Fibroblast of pulmonary artery (primary cell): ENCODE data around the gene SLC8A1.

Experiments
- DNase-seq: peaks from one replicate; pipeline ENCODE4 v3.0.0-alpha.2; 2010; ENCODE audit warnings: low read depth
- H3K4me3 ChIP-seq: replicated peaks from 2 replicates; pipeline ENCODE4 v1.5.1; 2011; ENCODE audit warnings: low read depth, mild to moderate bottlenecking, control low read depth, low read length, moderate library complexity
- CTCF ChIP-seq: IDR thresholded peaks from 2 replicates; pipeline ENCODE4 v1.5.1; 2011; ENCODE audit warnings: mild to moderate bottlenecking, control low read depth, low read length, inconsistent platforms; ENCODE audit errors: missing control alignments

The SLC8A1 gene

DNA sequence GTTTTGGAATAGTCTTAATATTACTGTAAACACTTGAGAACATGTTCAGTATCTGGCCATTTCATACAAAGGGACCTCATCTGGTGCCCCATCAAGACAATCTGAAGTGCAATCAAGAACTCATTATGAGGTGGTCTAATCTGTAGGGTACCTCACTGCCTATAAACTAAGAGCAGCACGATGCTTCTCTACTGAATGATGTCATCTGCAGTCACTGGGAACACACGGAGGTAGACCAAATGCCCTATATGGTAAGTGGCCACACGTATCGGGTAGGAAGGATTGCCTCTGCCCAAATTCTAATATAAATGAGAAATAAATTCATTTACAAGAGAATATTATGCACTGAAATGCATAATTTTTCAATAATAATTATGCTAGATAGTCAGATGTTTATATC, 90.4 kb downstream of the SLC8A1 start:
- no peak for TF ChIP-seq CTCF

GRCh38 chr2:40360652-40361051, 91.2 kb downstream of the SLC8A1 start:
- no peak for TF ChIP-seq CTCF
- DNase-seq: no peak
- H3K4me3 ChIP-seq: no peak overlapping the region

More for the DNA sequence above, 90.4 kb downstream of the SLC8A1 start:
- H3K4me3 ChIP-seq: no peak overlapping the region
- no peak for DNase-seq

- no peak for TF ChIP-seq CTCF
- H3K4me3 ChIP-seq: no peak overlapping the region
- DNase-seq: no peak
Observed at GRCh38 chr2:40359811-40360210, 92.1 kb downstream of the SLC8A1 start.

GRCh38 chr2:40358783-40359182, 93.1 kb downstream of the SLC8A1 start:
- TF ChIP-seq CTCF: no peak
- no peak overlapping the region for H3K4me3 ChIP-seq
- DNase-seq: no peak

DNA sequence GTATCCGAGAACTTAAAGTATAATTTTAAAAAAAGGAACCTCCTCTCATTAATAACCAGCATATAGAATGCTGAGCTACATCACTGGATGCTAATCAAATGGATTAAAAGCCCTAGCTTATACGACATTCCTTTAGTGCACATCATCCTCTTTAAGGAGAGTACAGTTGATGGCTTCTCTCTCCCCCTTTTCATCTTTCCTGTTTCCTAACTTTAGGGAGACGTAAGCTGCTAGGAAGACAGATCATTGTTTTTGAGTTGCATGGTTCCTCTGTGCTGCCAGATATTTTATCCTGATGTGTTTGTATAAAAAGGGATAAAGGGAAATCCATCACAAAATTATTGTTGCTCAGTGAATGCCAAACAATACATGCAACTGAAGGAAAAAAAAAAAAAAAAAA, 94.2 kb downstream of the SLC8A1 start:
- TF ChIP-seq CTCF: no peak
- no peak overlapping the region for H3K4me3 ChIP-seq
- peak; percentile 37 for DNase-seq

DNA sequence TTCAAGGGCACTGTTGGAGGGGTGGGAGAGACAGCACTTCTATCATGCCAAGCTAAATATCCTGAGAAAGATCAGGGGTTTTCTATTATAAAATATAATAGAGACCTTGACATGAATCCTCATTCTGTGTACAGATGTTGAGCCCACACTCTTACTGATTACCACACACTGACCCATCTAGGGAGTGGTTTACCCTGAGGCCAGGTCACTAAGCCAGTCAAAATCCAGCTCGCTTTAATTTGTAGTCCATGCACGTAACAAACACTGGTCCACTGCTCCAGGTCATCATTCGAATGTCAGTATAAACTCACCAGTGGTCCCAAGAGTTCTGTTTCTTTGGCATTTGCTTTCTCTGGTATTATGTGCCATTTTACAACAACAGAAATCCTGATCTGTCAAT, 96.4 kb downstream of the SLC8A1 start:
- no peak overlapping the region for H3K4me3 ChIP-seq
- TF ChIP-seq CTCF: no peak
- DNase-seq: no peak

DNA sequence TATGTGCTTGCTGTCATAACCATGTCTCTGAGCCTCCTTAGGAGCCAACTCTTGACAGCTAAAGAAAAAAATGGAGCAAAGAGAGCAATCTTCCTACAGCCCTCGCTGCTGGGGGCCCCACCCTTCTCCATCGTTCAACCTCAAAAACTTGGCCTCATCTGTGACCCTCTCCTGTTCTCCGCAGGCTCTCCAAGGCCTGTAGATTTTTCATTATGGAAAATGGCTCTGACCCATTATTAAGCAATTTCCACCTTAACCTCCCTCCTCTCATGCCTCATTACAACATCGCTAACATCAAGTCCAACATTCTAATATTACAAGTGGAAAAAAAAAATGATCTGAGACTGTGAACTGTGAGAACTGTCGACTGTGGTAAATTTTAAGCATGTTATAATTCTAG, 98.7 kb downstream of the SLC8A1 start:
- no peak for TF ChIP-seq CTCF
- DNase-seq: peak; percentile 49
- no peak overlapping the region for H3K4me3 ChIP-seq
